ENCODE results near the gene JAZF1.

The JAZF1 gene

DNA sequence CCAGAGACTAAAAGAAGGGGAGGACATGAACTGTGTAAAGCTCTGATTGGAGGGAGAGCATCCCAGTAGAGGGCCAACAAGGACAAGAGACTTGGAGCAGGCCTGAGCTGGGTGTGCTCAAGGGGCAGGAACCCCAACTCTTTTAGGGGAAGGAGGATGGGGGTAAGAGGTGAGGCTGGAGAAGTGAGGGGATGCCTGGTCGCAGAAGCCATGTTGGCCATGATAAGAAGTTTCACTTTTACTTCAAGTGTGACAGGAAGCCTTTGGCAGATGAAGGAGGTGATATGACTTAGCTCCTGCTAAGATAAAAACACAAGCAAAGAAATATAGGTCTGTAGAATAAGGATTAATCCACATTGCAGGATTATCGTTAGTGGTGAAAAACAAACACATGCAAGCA, 208.3 kb downstream of the JAZF1 start:
- TF ChIP-seq, protein P1, sequence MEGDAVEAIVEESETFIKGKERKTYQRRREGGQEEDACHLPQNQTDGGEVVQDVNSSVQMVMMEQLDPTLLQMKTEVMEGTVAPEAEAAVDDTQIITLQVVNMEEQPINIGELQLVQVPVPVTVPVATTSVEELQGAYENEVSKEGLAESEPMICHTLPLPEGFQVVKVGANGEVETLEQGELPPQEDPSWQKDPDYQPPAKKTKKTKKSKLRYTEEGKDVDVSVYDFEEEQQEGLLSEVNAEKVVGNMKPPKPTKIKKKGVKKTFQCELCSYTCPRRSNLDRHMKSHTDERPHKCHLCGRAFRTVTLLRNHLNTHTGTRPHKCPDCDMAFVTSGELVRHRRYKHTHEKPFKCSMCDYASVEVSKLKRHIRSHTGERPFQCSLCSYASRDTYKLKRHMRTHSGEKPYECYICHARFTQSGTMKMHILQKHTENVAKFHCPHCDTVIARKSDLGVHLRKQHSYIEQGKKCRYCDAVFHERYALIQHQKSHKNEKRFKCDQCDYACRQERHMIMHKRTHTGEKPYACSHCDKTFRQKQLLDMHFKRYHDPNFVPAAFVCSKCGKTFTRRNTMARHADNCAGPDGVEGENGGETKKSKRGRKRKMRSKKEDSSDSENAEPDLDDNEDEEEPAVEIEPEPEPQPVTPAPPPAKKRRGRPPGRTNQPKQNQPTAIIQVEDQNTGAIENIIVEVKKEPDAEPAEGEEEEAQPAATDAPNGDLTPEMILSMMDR (IDR thresholded peaks at IDR 0.05; ENCODE audit: low read depth, low read length): no peak
- H3K4me3 ChIP-seq (ENCODE audit: low read depth, low read length): no peak overlapping the region

DNA sequence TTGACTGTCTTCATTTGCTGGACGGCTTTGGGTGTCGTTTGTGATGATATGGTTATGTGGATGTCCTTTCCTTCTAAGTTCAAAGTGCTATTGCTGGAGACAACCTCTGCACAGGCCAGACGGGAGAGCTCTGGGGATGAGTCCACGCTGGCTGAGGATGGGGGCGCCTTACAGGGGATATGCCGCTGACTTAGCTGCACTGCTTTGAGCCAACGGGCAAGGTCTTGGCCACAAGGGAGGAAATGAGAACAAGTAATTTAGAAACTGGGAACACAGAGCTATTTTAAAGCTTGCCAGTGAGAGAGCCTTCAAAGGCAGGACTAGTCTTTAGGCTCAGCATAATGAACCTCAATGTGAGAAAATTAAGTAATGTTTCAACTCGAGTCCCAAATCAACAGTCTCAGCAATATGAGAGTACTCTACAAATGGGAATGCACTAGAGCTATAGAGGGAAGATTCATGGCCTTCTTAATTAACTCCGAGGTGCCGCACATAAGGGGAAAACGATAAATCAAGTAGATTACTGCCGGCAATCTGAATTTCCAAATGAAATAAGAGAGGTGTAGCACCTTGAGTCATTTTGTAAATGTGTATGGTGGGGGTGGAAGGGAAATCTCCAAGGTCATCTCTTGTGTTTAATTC, 209.3 kb downstream of the JAZF1 start:
- TF ChIP-seq, protein P1 (IDR thresholded peaks at IDR 0.05; ENCODE audit: low read depth, low read length): no peak
- no peak overlapping the region for H3K4me3 ChIP-seq (ENCODE audit: low read depth, low read length)

DNA sequence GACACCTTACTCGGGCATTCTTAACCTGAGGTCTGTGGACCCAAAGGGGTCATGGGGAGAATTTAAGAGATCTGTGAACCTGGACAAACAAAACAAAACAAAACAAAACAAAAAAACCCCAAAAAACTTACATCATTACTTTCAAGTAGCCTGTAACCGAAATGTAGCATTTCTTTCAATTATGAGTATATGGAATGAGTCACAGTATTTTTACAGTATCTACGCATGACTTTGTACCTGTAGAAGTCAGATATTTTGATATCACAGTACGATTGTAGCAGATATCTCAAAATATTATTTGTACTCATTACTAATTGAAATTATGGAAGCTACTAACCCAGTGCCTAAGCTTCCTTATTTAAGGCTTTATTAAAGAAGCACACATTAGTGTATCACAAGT, 210.2 kb downstream of the JAZF1 start:
- TF ChIP-seq, protein P1 (IDR thresholded peaks at IDR 0.05; ENCODE audit: low read depth, low read length): no peak
- no peak overlapping the region for H3K4me3 ChIP-seq (ENCODE audit: low read depth, low read length)

DNA sequence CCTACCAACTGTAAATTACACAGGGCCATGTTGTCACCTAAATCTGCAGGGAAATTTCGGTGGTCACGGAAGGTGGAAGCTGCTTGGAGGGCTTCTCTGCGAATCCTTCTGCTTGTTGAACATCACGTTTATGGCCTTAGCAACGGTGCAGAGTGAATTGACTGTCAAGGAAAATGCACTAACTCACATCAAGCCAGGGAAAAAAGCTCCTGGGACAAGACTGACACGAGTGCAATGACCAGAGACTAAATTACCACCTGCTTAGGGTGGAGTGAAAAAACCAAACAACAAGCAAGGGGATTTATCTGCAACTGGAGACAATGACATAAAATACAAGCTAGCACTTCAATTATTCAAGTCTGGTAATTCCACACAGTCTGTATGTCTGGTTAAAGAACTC, 211.2 kb downstream of the JAZF1 start:
- TF ChIP-seq, protein P1 (IDR thresholded peaks at IDR 0.05; ENCODE audit: low read depth, low read length): no peak
- no peak overlapping the region for H3K4me3 ChIP-seq (ENCODE audit: low read depth, low read length)

GRCh38 chr7:27967639-27968038, 213.0 kb downstream of the JAZF1 start:
- TF ChIP-seq, protein P1 (IDR thresholded peaks at IDR 0.05; ENCODE audit: low read depth, low read length): no peak
- H3K4me3 ChIP-seq (ENCODE audit: low read depth, low read length): no peak overlapping the region

DNA sequence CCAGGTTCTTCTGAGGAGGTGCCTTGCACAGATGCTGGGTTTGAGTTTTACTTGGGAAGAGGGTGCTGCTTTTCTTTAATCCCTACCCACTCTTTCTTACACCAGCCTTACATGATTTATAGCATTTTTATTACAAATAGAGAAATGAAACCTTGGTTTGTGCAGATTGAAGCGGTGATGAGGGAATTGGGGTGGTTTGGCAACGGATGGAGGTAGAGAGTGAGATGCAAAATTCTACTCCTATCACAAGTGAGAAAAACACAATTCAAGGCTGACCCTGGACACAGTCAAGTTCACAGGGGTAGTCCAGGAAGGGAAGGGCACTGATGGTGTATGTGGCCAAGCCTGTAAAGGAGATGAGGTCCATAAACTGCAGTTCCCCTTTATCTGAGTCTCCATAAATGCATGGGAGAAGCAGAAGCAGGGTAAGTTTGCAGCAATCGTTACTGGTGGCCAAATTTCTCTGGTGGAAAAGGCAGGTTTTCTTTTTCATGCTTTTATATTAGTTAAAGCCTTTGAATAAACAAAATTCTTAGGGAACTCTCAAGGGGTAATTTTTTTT, 214.3 kb downstream of the JAZF1 start:
- TF ChIP-seq, protein P1 (IDR thresholded peaks at IDR 0.05; ENCODE audit: low read depth, low read length): no peak
- H3K4me3 ChIP-seq (ENCODE audit: low read depth, low read length): no peak overlapping the region

DNA sequence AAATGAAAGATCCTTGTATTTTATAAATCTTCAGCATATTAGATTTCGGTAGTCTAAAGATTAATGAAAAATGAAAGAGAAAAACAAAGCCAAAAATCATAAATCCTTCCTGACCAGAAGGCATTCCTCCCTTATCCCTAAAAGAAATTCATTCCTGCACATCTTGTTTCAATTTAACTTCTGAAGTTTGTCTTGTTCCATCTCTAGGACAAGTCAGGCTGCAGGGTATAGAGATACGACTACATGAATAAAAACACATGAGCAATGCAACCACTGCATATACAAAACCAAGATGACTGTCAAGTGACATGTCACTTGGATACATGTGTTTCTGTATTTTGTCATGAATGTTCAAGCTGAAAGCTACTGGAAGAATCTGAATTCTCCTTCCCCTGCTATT, 214.9 kb downstream of the JAZF1 start:
- H3K4me3 ChIP-seq (ENCODE audit: low read depth, low read length): no peak overlapping the region
- TF ChIP-seq, protein P1 (IDR thresholded peaks at IDR 0.05; ENCODE audit: low read depth, low read length): no peak
